OCI-M1 (cell line): ENCODE results near the gene PPP1CA.
"Not testable (repeated sequence)": the region's sequence is repeated elsewhere in the genome, so short reads cannot be mapped to it uniquely, and the experiment has no call there.

Experiments
- DNase-seq: peaks from one replicate; lab custom pipeline; 2025; lab: John Stamatoyannopoulos, UW

Gene PPP1CA

DNA sequence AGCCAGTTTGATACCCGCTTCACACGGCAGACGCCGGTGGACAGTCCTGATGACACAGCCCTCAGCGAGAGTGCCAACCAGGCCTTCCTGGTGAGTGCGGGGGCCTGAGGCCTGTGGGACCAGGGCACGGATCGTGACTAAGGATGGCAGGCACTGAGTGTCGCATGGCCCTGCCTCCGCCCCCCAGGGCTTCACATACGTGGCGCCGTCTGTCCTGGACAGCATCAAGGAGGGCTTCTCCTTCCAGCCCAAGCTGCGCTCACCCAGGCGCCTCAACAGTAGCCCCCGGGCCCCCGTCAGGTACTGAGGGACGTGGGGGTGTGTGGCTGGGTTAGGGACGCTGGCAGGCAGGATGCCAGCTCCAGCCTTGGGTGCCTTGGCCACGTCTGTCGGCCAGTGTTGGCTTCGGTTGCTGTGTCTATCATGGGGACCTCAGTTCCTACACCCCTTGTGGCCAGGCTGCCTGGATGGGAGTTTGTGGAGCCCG is 32.8 kb upstream of the PPP1CA start:
- no peak for DNase-seq

DNA sequence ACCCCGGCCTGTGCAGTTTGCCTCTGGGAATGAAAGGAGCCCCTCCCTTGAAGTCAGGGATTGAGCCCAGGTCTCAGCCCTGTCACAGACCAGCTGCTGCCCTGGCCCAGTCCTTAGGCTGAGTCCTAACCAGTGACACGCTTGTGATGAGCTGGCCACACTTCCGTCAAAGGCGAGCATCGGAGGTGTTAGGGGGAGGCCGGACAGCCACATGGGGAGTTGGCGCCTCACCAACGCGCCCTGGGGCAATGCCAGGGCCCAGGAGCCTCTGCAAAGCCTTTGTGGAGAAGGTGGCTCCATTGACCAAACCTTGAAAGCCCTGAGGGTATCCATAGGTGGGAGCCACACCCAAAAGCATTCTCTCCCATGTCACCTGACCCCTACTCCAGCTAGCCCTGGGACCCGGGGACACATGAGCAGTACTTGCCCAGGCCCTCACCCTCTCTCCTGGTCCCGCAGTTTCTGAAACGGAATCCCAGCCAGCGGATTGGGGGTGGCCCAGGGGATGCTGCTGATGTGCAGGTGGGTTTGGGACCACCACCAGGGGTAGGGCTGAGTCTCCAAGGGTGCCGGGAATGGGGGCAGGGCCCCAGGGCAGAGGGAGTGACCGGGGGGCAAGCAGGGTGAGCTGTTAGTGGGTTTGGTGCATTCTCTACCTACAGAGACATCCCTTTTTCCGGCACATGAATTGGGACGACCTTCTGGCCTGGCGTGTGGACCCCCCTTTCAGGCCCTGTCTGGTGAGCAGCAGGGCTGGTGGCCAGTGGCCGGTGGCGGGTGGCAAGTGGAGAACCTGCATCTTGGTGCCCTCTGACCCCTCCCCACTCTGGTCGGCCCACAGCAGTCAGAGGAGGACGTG is 32.1 kb upstream of the PPP1CA start:
- DNase-seq = no peak

DNA sequence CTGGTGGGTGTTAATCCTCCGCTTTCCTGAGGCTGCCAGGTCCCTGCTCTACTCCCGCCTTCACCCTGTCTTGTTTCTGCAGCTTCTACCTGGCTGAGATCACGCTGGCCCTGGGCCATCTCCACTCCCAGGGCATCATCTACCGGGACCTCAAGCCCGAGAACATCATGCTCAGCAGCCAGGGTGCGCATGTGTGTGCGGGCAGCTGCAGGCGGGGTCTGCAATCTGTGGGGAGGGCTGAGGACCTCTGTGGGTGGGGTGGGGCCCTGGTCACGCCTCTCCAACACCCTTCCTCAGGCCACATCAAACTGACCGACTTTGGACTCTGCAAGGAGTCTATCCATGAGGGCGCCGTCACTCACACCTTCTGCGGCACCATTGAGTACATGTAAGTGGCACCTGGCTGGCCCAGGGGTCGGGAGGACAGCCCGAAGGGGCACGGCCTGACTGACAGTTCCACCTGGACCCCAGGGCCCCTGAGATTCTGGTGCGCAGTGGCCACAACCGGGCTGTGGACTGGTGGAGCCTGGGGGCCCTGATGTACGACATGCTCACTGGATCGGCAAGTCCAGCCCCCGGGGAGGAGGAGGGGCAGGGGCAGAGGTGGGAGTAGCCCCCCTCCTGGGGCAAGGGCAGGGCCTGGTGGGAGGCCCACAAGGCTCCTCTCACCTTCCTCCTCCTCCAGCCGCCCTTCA is 31.1 kb upstream of the PPP1CA start:
- DNase-seq = no peak

DNA sequence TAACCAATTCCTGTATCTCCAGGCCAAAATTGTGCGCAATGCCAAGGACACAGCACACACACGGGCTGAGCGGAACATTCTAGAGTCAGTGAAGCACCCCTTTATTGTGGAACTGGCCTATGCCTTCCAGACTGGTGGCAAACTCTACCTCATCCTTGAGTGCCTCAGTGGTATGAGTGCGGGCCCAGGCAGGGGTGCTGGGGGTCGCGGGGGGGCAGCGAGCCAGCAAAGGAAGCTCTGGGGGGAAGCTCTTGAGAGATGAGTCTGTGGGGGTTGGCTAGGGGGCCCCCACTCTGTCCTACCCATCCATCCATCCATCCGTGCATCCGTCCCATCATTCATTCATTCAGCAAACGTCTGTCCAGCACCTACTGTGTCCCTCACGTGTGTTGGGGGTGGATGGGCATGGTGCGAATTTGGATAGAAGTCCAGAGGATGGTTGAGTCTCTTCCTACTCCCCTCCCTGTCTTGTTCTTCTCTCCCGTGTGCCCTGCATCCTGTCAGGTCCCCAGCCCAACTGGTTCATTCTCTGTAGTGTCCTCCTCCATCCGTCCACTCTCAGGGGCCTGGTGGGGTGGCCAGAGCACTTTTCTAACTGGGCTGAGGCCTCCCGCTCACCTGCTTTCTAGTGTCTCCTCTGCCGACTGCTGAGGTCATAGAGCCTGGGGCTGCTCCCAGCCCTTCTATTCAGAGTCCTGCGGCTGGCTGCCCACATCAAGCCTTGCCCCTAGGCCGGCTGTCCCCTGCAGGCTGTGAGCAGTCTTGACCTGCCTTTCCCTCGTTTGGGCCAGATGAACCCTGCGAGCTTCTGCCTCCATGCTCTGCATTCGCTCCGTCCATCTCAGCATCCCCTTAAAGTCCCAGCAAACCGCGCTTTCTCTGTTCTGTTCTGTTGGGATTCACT is 29.9 kb upstream of the PPP1CA start:
- DNase-seq = no peak

DNA sequence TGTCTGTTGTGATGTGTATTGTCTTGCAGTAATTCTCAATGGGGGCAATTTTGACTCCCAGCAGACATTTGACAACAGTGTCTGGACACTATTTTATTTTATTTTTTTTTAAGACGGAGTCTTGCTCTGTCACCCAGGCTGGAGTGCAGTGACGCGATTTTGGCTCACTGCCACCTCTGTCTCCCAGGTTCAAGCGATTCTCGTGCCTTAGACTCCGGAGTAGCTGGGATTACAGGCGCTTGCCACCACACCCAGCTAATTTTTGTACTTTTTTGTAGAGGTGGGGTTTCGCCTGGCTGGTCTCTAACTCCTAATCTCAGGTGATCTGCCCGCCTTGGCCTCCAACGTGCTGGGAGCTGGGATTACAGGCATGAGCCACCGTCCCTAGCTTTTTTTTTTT is 28.1 kb upstream of the PPP1CA start:
- DNase-seq = no peak

DNA sequence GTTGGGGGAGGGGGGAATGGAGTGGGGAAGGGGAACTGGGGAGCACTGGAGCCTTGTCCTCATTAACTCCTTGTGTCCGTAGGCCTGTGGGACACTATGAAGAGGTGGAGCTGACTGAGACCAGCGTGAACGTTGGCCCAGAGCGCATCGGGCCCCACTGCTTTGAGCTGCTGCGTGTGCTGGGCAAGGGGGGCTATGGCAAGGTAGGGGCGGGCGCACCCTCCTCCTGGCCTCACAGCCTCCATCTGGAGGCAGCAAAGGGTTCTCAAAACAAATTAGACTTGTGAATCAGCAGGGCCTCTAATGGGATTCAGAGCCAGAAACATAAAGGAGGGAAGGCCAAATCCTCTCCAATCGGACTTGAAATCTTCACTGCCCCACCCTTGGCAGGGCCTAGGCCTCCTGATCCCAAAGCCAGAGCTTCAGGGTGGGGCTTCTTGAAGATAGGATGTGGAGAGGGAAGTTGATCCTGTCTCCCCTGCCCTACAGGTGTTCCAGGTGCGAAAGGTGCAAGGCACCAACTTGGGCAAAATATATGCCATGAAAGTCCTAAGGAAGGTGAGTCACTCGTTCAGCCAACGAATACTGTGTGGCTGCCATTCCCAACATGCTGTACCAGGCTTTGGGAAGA is 27.5 kb upstream of the PPP1CA start:
- no peak for DNase-seq

DNA sequence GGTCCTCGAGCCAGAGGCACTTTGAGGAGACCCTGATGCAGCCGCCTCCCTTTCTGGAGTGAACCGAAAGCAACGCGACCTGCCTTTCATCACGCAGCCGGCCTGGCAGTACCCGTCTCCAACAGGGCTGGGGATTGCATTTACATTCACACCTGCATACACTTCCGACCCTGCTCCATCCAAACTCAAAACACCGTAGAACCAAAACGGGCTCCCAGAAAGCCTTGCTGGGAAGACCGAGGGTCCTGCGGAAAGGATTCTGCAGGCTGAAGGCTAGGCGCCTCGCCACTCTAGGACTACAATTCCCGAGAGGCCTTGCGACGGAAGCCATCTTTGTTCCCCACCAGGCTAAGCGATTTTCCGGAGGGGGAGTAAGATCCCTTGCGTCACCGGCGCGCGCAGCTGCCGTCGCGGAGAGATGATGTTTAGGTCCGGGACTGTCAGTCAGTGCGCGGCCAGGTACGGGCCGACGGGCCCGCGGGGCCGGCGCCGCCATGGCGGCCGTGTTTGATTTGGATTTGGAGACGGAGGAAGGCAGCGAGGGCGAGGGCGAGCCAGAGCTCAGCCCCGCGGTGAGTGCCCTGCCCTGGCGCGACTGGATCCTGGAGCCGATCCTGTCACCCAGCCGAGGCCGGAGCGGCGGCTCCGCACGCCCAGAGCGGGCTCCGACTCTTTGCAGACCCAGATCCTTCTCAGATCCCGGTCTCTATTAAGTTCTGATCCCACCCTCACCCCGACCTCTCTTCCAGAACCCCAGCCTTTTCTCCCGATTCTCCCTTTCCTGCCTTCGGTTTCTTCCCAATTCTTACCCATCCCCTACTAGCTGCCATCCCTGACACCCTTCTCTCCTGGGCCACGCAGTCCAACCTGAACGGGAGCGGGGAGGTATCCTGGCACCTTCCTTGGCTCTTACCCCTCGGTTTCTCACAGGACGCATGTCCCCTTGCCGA is 26.7 kb upstream of the PPP1CA start, which contains the start of gene RPS6KB2:
Gene RPS6KB2 (plus strand): TSS at position 443 of the 950 bp plus-strand sequence. CDS start 52 bp downstream, at position 495.
- DNase-seq = peak; percentile 98

DNA sequence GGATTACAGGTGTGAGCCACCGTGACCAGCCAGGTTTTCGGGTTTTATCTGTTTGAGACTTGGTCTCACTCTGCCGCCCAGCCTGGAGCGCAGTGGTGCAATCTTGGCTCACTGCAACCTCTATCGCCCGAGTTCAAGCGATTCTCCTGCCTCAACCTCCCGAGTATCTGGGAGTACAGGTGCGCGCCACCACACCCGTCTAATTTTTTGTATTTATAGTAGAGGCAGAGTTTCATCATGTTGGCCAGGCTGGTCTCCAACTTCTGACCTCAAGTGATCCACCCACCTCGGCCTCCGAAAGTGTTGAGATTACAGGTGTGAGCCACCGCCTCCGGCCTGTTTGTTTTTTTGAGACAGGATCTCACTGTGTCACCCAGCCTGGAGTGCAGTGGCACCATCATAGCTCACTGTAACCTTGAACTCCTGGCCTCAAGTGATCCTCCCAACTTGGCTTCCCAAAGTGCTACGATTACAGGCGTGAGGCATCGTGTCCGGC is 25.8 kb upstream of the PPP1CA start:
- not testable (repeated sequence) for DNase-seq

DNA sequence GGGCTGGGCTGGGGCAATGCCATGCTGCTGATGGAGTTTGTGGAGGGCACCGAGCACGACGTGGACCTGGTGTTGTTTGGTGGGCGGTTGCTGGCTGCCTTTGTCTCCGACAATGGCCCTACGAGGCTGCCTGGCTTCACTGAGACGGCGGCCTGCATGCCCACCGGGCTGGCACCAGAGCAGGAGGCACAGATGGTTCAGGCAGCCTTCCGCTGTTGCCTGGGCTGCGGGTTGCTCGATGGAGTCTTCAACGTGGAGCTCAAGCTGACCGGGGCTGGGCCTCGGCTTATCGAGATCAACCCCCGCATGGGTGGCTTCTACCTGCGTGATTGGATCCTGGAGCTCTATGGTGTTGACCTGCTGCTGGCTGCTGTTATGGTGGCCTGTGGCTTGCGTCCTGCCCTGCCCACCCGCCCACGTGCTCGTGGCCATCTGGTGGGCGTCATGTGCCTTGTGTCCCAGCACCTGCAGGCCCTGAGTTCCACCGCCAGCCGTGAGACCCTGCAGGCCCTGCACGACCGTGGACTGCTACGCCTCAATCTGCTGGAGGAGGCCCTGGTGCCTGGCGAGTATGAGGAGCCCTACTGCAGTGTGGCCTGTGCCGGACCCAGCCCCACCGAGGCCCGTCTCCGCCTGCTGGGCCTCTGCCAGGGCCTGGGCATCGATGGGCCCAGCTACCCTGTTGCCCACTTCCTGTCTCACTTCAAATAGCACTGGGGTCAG is 22.4 kb upstream of the PPP1CA start:
- DNase-seq = no peak

DNA sequence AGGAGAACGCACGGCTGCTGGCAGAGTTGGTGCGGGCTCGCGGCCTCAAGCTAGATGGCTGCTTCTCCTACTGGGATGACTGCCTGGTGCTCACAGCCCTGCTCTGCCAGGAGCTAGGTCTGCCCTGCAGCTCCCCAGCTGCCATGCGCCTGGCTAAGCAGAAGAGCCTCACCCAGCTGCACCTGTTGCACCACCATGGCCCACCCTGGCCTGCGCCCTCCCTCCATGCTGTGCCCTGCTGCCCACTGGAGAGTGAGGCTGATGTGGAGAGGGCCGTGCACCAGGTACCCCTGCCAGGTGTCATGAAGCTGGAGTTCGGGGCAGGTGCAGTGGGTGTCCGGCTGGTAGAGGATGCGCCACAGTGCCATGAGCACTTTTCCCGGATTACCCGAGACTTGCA is 21.8 kb upstream of the PPP1CA start:
- DNase-seq = no peak

DNA sequence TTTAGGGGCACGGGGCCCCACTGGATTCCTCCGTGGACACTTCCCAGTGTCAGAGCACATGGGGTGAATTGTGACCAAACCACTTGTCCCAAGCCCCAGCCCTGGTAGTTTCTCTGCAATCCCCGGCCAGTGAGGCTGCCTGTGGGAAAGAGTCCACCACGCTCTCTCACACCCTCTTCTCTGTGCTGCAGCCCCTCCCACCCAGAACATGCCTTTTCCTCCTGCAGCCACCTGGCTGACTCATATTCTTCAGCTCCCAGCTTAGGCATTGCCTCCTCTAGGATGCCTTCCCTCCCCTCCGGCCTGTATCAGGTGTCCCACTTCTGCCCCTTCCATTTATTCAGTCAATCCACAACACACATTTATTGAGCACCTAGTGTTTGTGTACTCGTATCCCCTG is 21.2 kb upstream of the PPP1CA start:
- DNase-seq = no peak

DNA sequence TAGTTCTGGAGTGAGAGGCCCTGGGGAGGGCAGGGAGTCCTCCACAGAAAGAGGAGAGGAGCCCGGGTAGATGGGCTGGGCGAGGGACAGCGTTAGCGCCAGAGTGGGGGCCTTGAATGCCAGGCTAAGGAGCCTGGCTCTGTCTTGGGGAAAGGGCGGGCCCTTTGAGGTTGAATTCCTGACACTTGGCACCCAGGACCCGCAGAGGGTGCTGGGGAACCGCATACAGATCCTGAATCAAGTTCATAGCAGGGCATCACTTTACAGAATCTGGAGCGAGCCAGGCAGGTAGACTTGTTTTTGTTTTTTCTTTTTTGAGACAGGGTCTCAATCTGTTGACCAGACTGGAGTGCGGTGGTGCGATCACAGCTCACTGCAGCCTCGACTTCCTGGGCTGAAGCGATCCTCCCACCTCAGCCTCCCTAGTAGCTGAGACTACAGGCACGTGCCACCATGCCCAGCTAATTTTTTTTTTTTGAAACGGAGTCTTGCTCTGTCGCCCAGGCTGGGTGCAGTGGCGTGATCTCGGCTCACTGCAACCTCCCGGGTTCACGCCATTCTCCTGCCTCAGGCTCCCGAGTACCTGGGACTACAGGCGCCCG is 19.9 kb upstream of the PPP1CA start:
- DNase-seq = no peak

DNA sequence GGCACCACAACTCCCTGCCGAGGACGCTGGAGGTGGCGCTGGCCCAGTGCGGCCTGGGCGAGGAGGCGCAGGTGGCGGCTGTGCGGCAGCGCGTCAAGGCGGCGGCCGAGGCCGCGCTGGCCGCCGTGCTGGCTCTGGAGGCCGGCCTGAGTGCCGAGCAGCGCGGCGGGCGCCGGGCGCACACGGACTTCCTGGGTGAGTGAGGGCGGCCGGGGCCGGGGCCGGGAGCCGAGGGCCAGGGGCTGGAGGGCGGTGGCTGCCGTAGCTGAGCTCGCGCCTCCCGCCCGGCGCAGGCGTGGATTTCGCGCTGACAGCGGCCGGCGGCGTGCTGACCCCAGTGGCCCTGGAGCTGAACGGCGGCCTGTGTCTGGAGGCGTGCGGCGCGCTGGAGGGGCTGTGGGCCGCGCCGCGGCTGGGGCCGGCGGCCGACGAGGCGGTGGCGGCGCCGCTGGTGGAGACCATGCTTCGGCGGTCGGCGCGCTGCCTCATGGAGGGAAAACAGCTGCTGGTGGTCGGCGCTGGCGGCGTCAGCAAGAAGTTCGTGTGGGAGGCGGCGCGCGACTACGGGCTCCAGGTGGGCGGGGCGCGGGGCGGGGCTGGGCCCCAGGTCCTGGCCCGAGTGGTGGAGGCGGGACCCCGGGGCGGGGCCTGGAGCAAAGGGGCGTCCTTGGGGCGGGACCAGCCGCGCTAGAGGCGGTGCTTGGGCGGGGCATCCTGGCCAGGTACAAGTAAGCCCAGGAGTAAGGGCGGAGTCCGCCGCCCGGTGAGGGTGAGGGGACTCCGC is 19.2 kb upstream of the PPP1CA start:
- DNase-seq = peak; percentile 93

DNA sequence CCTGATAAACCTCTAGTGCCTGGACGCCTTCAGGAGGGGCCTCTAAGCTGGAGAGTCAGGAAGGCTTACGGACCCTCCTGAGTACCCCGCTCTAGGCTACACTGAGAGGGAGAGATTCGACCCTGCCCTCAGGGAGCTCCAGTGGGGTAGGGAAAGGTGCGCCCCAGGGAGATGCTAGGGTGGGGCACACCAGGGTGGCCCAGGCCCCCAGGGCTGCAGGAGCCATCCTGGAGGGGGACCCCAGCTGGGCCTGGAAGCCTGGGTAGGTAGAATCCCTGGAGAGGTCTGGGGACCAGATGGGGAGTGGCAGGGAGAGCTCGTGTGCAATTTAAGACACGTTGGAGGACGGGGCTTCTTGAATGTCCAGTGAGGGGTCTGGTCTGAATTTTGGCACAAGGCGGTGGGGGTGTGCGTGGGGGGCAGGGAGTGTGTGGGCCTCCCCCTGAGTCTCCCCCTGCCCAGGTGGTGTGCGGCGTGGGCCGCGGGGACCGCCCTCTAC is 18.5 kb upstream of the PPP1CA start:
- no peak for DNase-seq

DNA sequence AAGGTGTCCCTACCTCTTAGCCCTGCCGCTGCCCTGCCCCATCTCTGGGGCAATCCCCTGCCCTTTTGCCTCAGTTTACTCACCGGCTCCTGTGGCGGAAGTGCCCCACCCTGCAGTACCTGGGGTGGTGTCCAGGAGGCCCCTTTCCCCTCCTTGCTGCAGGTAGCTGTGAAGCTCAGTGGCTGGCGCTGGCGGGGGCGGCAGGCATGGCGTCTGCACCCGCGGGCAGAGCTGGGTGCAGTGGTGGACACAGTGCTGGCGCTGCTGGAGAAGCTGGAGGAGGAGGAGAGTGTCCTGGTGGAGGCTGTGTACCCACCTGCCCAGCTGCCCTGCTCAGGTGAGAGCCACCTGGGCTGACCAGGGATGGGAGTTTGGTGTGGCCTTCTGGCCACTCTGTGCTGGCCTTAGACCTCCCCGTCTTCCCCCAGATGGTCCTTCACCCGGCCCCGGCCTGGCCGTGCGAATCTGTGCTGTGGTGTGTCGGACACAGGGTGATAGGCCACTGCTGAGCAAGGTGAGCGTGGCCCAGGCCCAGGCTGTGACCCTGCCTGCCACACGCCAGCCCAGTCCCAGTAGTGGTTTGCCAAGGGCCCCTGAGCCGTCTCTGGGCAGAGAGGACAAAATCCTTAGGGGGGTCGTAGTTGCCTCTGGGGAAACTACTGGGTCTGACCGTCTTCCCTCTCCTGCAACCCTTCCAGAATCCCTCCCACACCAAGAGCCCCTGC is 17.8 kb upstream of the PPP1CA start:
- DNase-seq = no peak

DNA sequence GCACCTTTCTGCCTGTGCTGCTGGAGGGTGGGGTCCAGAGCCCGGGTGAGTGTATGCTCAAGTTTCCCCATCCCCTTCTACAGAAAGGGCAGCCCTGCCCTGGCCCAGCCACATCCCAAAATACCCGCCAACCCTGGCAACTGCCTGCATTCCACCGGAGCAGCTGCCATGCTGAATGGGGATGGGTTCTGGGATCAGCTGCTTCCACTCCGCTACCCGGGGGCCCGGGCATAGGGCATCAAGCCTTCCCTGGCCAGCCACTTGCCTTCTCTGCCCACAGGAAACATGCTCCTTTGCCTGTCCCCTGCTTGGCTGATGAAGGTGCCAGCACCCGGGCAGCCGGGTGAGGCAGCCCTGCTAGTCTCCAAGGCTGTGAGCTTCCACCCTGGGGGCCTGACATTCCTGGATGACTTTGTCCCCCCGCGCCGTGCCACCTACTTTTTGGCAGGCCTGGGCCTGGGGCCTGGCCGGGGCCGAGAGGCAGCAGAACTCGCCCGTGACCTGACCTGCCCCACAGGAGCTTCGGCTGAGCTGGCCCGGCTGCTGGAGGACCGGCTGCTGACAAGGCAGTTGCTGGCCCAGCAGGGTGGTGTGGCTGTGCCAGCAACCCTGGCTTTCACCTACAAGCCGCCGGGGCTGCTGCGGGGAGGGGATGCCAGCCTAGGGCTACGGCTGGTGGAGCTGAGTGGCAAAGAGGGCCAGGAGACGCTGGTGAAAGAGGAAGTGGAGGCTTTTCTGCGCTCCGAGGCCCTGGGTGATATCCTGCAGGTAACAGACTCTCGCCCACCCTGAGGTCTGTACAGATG is 17.0 kb upstream of the PPP1CA start:
- no peak for DNase-seq

DNA sequence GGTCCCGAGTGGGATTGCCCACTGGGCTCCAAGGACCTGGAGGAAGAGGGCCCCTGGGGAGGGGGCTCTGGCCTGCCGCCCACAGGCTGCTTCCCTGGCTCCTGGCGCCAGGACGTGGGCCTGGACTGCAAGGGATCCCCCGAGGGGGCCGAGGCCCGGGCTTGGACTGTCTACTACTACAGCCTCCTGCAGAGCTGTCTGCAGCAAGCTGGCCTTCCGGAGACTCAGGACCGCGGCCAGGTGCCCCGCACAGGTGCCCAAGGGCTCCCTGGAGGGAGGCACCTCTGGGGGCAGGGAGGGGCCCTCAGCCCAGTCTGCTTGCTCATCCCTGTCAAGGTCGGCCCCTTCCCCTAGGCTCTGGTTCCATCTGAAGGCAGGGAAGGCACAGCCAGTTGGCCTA is 15.8 kb upstream of the PPP1CA start:
- DNase-seq = no peak
